Fibroblast of lung (primary cell): Measurements from ENCODE around the gene TUBD1.

Experiments used
- EZH2 ChIP-seq: IDR thresholded peaks from 2 replicates; pipeline ENCODE4 v1.5.1; 2012; ENCODE audit warnings: low read length, control low read depth, mild to moderate bottlenecking; ENCODE audit errors: missing control alignments
- TF ChIP-seq, protein P1 (sequence below), 2 donors: IDR thresholded peaks in 1 of 2; conservative IDR thresholded peaks in 1 of 2; 1 replicate in 1 of 2; 2 replicates in 1 of 2; pipeline ENCODE4 v1.5.1; 2011 to 2012; ENCODE audit warnings: low read length in 2 of 2, control low read depth in 1 of 2, inconsistent platforms in 1 of 2, low read depth in 1 of 2, mild to moderate bottlenecking in 1 of 2

DNA sequence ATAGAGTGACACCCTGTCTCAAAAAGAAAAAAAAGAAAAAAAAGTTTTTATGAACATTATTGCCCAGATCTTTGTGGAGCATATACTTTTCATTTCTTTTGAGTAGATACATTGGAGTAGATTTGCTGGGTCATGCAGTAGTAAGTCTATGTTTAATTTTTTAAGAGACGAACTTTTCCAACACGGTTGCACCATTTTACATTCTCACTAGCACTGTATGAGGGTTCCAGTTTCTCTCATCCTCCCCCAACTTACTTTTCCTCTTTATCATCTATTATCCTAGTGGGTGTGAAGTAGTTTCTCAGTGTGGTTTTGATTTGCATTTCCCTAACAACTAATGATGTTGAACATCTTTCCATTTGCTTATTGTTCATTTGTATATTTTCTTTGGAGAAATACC, 10.7 kb upstream of the TUBD1 start:
- TF ChIP-seq, protein P1, sequence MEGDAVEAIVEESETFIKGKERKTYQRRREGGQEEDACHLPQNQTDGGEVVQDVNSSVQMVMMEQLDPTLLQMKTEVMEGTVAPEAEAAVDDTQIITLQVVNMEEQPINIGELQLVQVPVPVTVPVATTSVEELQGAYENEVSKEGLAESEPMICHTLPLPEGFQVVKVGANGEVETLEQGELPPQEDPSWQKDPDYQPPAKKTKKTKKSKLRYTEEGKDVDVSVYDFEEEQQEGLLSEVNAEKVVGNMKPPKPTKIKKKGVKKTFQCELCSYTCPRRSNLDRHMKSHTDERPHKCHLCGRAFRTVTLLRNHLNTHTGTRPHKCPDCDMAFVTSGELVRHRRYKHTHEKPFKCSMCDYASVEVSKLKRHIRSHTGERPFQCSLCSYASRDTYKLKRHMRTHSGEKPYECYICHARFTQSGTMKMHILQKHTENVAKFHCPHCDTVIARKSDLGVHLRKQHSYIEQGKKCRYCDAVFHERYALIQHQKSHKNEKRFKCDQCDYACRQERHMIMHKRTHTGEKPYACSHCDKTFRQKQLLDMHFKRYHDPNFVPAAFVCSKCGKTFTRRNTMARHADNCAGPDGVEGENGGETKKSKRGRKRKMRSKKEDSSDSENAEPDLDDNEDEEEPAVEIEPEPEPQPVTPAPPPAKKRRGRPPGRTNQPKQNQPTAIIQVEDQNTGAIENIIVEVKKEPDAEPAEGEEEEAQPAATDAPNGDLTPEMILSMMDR (conservative IDR thresholded peaks at IDR 0.05 in 1 of 2, IDR thresholded peaks at IDR 0.05 in 1 of 2; ENCODE audit: low read depth in 1 of 2, low read length in 2 of 2) = no peak
- no peak for TF ChIP-seq EZH2
